ENCODE measurements around the gene ARHGEF17. TPM values are rescaled to one million over a fixed set of nuclear protein-coding genes. Genes with fewer than 3 reads are reported as not detected.

The ARHGEF17 gene
- polyA plus RNA-seq, 10 donors, result 36.6 to 51.6 (median 43.7) TPM

GRCh38 chr11:73392108-73393010, 84.3 kb downstream of the ARHGEF17 start:
- DNase-seq, result no peak

GRCh38 chr11:73393011-73393380, 84.9 kb downstream of the ARHGEF17 start:
- DNase-seq, result no peak

- DNase-seq, result peak; percentile 59 to 85 (median 81)
Measured at GRCh38 chr11:73393479-73394415, 85.7 kb downstream of the ARHGEF17 start.

DNA sequence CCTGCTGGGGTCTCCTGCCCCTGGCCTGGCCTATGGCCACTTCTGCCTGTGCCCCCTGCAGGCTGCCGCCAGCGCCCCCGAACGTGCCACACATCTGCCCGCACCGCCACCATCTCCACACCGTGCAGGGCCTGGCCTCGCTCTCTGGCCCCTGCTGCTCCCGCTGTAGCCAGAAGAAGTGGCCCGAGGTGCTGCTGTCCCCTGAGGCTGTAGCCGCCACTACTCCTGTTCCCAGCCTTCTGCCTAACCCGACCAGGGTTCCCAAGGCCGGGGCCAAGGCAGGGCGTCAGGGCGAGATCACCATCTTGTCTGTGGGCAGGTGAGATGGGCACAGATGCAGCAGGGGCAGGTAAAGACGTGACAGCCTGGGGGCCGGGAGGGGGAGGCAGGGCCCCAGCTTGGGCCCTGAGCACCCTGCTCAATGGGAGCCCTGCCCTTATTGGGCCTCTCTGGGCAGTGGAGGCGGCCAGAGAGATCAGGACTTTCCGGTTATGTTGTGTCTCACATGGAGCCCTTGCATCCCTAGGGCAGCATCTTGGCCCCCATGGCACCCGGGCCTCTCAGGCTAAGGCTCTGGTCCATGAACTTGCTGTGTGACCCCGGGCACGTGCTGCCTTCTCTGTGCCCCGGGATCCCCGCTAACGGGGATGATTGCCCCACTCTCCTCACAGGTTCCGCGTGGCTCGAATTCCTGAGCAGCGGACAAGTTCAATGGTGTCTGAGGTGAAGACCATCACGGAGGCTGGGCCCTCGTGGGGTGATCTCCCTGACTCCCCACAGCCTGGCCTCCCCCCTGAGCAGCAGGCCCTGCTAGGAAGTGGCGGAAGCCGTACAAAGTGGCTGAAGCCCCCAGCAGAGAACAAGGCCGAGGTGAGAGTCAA, 86.6 kb downstream of the ARHGEF17 start:
- no peak for DNase-seq

DNA sequence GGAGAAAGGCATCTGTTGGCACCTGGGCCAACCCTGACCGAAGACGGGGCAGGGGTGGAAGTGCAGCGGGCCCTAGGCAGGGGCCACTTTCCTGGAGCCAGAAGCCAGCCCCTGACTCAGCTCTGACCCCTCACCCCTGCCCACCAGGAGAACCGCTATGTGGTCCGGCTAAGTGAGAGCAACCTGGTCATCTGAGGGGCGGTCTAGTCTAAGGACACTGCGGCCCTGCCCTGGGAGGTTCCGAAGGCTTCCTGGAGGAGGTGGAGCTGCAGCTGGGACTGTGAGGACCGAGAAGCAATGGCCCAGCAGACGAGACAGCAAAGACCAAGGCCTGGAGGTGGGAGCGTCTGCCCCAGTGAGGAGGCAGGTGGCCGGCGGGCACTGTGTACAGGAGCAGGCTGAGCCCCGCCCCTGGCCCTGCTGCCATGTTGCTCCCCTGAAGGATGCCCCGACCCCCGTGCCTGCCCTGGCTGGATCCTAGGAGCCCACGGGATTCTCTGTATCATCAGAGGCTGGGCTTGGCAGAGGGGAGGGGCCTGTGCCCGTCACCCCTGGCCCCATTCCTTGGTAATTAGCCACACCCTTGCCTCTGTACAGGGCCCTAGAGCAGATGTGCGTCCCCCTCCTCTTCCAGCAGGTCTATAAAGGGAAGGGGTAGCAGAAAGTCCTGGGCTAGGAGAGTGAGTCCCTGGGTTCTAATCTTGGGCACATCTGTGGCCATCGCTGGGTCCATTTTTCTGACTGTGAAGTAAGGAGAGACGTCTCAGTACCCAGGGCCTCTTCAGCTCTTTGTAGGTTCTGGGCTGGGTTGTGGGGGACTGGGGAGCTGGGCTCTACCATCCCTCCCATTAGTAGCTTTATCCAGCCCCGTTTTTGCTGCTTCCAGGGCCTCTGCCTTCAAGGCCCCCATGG, 87.5 kb downstream of the ARHGEF17 start:
- DNase-seq, result peak in 1 of 3 donors; percentile 8

GRCh38 chr11:73396251-73396930, 88.3 kb downstream of the ARHGEF17 start:
- DNase-seq, result peak in 1 of 3 donors; percentile 9

GRCh38 chr11:73396985-73397384, 88.9 kb downstream of the ARHGEF17 start:
- DNase-seq, result peak in 1 of 3 donors; percentile 9

- DNase-seq, result no peak
Measured at GRCh38 chr11:73397468-73398131, 89.5 kb downstream of the ARHGEF17 start.

- peak in 1 of 3 donors; percentile 7 for DNase-seq
Measured at GRCh38 chr11:73398132-73398526, 90.1 kb downstream of the ARHGEF17 start.

GRCh38 chr11:73398721-73399120, 90.6 kb downstream of the ARHGEF17 start:
- DNase-seq, result peak in 1 of 3 donors; percentile 19

GRCh38 chr11:73399159-73399590, 91.1 kb downstream of the ARHGEF17 start:
- DNase-seq, result peak in 1 of 3 donors; percentile 24

DNA sequence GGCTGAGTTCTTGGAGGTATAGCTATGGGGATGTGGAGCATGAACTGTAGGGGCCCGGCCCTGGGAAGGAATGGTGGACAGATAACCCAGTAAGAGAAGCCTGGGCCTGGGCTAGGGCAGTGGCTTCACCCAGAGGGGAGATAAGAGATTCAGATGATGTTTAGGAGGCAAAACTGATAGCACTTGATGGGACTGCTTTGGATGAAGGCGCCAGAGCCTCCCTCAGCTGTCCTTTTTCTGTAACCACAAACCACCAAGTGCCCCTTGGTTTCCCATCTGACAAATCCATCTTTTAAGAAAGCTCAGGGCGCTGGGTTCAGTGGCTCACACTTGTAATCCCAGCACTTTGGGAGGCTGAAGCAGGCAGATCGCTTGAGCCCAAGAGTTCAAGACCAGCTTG, 91.6 kb downstream of the ARHGEF17 start:
- peak in 1 of 3 donors; percentile 18 for DNase-seq

GRCh38 chr11:73400293-73400692, 92.2 kb downstream of the ARHGEF17 start:
- no peak for DNase-seq

- DNase-seq, result peak in 1 of 3 donors; percentile 8
Measured at GRCh38 chr11:73401217-73401923, 93.3 kb downstream of the ARHGEF17 start.

- DNase-seq, result peak in 1 of 3 donors; percentile 20
Measured at GRCh38 chr11:73401924-73402833, 94.1 kb downstream of the ARHGEF17 start.

- DNase-seq, result peak in 1 of 3 donors; percentile 13
Measured at GRCh38 chr11:73402834-73403185, 94.7 kb downstream of the ARHGEF17 start.

- no peak for DNase-seq
Measured at GRCh38 chr11:73403541-73403940, 95.5 kb downstream of the ARHGEF17 start.
